ENCODE measurements around the gene CREB3L2.

GRCh38 chr7:137950263-137950621, 51.6 kb downstream of the CREB3L2 start:
- TF ChIP-seq CTCF (conservative IDR thresholded peaks at IDR 0.05; ENCODE audit: low read depth, low read length) (no peak), POLR2A (IDR thresholded peaks at IDR 0.05; ENCODE audit: low read depth, low read length) (no peak), FOS (IDR thresholded peaks at IDR 0.05; ENCODE audit: low read depth, low read length) (no peak), RAD21 (IDR thresholded peaks at IDR 0.05; ENCODE audit: low read length) (no peak), ELK1 (IDR thresholded peaks at IDR 0.05; ENCODE audit: borderline replicate concordance, low read depth, low read length) (no peak), CHD1 (IDR thresholded peaks at IDR 0.05; ENCODE audit: low read depth, low read length) (no peak), BHLHE40 (IDR thresholded peaks at IDR 0.05; ENCODE audit: low read depth, low read length) (no peak), RCOR1 (IDR thresholded peaks at IDR 0.05; ENCODE audit: insufficient replicate concordance, low read length) (no peak), MXI1 (IDR thresholded peaks at IDR 0.05; ENCODE audit: borderline replicate concordance, low read depth, low read length) (no peak), CEBPB (IDR thresholded peaks at IDR 0.05; ENCODE audit: low read depth, low read length) (no peak)
